RWPE2 (cell line): ENCODE data around the gene MIPEP.

Experiments used
- ATAC-seq: fragments of 200-7000 bp; cut with Tn5 transposase; 3 replicates; pipeline ENCODE4 v1.9.1; 2021; ENCODE audit warnings: low read depth
- DNase-seq: peaks from one replicate; pipeline ENCODE4 v3.0.0-alpha.2; 2020; ENCODE audit warnings: low spot score
- H3K27ac ChIP-seq: fragments of 450-650 bp; 2 replicates; pipeline ENCODE4 v1.5.1; 2017; ENCODE audit warnings: mild to moderate bottlenecking; ENCODE audit not compliant: poor library complexity, severe bottlenecking
- H3K27me3 ChIP-seq: fragments of 250-450 bp; sonication (Bioruptor Pico); 2 replicates; pipeline ENCODE4 v1.5.1; 2021; ENCODE audit warnings: mild to moderate bottlenecking, moderate library complexity; ENCODE audit not compliant: insufficient read depth, poor library complexity, severe bottlenecking
- H3K36me3 ChIP-seq: fragments of 250-450 bp; sonication (Bioruptor Pico); 2 replicates; pipeline ENCODE4 v1.5.1; 2020; ENCODE audit warnings: low read depth, mild to moderate bottlenecking, moderate library complexity
- H3K4me1 ChIP-seq: fragments of 250-450 bp; sonication (Bioruptor Pico); 2 replicates; pipeline ENCODE4 v1.5.1; 2021; ENCODE audit warnings: mild to moderate bottlenecking, moderate library complexity; ENCODE audit not compliant: insufficient read depth, poor library complexity, severe bottlenecking
- H3K4me3 ChIP-seq: fragments of 250-450 bp; sonication (Bioruptor Pico); 2 replicates; pipeline ENCODE4 v1.5.1; 2021; ENCODE audit warnings: mild to moderate bottlenecking, moderate library complexity; ENCODE audit not compliant: severe bottlenecking
- H3K9me3 ChIP-seq: fragments of 250-450 bp; sonication (Bioruptor Pico); 2 replicates; pipeline ENCODE4 v1.5.1; 2021; ENCODE audit warnings: mild to moderate bottlenecking, moderate library complexity; ENCODE audit not compliant: severe bottlenecking
- CTCF ChIP-seq: fragments of 450-650 bp; IDR thresholded peaks from one replicate; pipeline ENCODE4 v1.5.1; 2017; ENCODE audit warnings: mild to moderate bottlenecking, moderate library complexity; ENCODE audit not compliant: poor library complexity, severe bottlenecking

Gene MIPEP

GRCh38 chr13:23888658-23889614 lies at the start of gene MIPEP:
Gene MIPEP (minus strand): TSS chr13:23889400. CDS start chr13:23889320, 80 bp downstream.
- H3K9me3 ChIP-seq = no peaks in the 10 kb centered on the region
- no peaks in the 10 kb centered on the region for H3K27me3 ChIP-seq
- DNase-seq = peak; percentile 88
- peak; percentile 89 for ATAC-seq
- peak; percentile 84 for TF ChIP-seq CTCF
- peaks cover 14% of the 10 kb centered on the region for H3K36me3 ChIP-seq
- peak within 1 kb of the TSS; percentile 58 for H3K27ac ChIP-seq
- H3K4me1 ChIP-seq = peaks cover 4% of the 10 kb centered on the region
- H3K4me3 ChIP-seq = peak within 1 kb of the TSS; percentile 59

GRCh38 chr13:23934520-23934919 lies 45.3 kb upstream of the MIPEP start:
- ATAC-seq (no peak), DNase-seq (no peak)
- no peaks in the 10 kb centered on the region for H3K36me3 ChIP-seq
- no peak for TF ChIP-seq CTCF
- H3K27me3 ChIP-seq = no peaks in the 10 kb centered on the region
- peaks cover 5% of the 10 kb centered on the region for H3K4me1 ChIP-seq
- H3K4me3 ChIP-seq = no peak overlapping the region
- H3K9me3 ChIP-seq = no peaks in the 10 kb centered on the region
- H3K27ac ChIP-seq = no peak overlapping the region

GRCh38 chr13:23928985-23929384 lies 39.8 kb upstream of the MIPEP start:
- H3K4me3 ChIP-seq = no peak overlapping the region
- H3K36me3 ChIP-seq = no peaks in the 10 kb centered on the region
- H3K27me3 ChIP-seq = no peaks in the 10 kb centered on the region
- peaks cover 18% of the 10 kb centered on the region for H3K4me1 ChIP-seq
- H3K27ac ChIP-seq = peak overlapping the region; percentile 47
- TF ChIP-seq CTCF = no peak
- ATAC-seq (peak; percentile 100), DNase-seq (no peak)
- H3K9me3 ChIP-seq = no peaks in the 10 kb centered on the region

GRCh38 chr13:23923031-23923430 lies 33.8 kb upstream of the MIPEP start:
- no peak for TF ChIP-seq CTCF

More at GRCh38 chr13:23923031-23923430, 33.8 kb upstream of the MIPEP start:
- no peak overlapping the region for H3K4me3 ChIP-seq
- no peaks in the 10 kb centered on the region for H3K36me3 ChIP-seq
- H3K9me3 ChIP-seq = no peaks in the 10 kb centered on the region
- H3K4me1 ChIP-seq = peaks cover 2% of the 10 kb centered on the region
- no peak for DNase-seq
- no peak overlapping the region for H3K27ac ChIP-seq
- H3K27me3 ChIP-seq = no peaks in the 10 kb centered on the region
- ATAC-seq = no peak
